Stimulated activated CD4-positive, alpha-beta T cell treated with anti-CD3 and anti-CD28 coated beads, Interleukin-2, amount 100 ng/mL, for 4 hours (primary cell): Measurements from ENCODE around the gene HFE.
"Not testable (repeated sequence)": the region's sequence is repeated elsewhere in the genome, so short reads cannot be mapped to it uniquely, and the experiment has no call there.

ENCODE experiments used
- DNase-seq: peaks from one replicate; pipeline ENCODE4 v3.0.0-alpha.2; 2020; ENCODE audit warnings: low read depth

The HFE gene

DNA sequence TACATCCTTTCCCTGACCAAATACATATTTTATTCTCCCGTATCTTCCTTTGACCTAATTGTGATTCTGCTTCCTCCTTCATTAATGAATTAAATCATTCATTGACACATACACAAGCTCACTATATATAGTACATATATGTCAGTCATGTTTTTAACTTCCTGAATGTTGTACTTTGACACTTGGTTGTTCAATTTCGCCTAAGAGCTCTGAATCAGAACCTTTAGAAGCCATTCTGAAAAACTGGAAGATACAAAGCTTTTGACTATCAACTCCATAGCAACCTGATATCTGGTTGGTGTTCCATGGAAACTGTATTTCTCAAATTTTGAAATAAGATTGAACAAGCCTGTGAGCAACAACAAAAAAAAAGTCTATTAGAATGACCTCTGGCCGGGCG, 27.3 kb upstream of the HFE start:
- no peak for DNase-seq

DNA sequence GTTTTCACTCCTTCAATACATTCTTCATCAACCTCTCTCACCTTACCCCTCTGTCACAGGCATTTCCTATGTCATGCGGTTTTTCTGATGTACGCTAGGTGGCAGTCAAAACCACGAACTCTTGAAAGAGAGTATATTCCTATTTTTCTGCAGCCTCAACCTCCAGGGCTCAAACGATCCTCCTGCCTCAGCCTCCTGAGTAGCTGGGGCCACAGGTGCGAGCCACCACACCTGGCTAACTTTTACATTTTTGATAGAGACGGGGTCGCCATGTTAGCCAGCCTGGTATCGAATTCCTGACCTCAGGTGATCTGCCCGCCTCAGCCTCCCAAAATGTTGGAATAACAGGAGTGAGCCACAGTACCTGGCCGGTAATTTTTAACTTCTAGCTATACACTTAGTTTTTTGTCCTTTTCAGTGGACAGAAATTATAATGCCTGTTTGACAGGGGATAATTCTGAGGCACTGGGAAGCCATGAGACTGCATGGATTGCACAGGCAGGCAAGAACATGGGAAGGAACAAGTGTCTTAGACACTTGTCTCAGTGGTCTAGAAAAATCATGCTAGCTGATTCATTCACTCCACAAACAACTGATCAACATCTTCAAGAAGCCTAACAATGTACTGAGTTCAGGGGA, 22.5 kb upstream of the HFE start:
- DNase-seq: no peak

DNA sequence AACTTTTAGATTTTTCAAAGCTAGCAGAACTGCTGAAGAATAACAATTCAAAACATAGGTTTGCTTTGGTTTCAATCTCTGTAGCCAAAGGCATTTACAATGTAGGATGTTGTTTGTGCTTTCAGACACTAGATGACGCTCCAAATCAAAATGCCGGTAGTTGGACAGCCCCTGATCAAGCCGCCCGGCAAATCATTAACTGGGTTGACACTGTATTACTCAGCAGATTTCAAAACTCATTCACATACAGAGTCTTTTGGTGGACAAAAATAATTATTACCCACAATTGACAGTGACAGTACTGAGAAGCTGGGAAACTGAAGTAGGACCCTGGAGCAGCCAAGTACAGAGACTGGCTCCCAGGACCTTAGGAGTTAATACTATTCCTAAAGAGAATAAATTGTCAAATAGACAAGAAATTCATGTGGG, 21.3 kb upstream of the HFE start:
- DNase-seq: peak; percentile 53

DNA sequence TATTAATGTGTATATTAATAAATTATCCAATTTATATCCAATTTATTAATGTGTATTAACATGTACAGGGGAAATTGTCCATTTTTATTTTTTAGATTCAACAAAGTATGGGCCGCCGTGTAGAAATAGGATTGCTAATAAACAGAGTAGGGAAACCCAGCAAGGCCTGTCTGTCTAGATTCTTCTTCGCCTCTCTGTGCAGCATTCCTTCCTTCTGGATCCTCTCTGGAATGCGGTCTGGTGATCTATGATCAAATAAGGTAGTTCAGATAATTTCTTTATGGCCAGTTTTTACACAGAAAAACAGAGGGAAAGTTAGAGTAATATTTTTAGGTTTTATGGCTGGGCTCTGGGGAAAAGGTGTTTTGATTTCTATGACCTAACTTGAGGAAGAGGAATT, 19.9 kb upstream of the HFE start:
- no peak for DNase-seq

DNA sequence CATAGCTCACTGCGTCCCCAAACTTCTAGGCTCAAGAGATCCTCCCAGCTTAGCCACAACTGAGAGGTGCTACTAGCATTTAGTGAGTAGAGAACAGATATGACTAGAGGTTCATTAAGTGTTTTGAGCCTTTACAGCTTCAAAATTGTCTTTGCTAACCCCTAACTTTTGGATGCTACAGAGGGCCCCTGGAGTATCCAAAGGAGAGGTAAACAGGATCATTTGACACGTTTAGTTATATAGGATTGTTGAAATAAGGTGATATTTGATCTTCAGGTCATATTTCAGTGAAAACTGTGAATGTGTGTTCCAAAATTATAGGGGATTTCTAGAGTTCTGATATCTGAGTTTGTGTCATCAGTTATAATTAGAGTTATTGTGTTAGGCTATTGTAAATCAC, 19.2 kb upstream of the HFE start:
- DNase-seq: no peak

DNA sequence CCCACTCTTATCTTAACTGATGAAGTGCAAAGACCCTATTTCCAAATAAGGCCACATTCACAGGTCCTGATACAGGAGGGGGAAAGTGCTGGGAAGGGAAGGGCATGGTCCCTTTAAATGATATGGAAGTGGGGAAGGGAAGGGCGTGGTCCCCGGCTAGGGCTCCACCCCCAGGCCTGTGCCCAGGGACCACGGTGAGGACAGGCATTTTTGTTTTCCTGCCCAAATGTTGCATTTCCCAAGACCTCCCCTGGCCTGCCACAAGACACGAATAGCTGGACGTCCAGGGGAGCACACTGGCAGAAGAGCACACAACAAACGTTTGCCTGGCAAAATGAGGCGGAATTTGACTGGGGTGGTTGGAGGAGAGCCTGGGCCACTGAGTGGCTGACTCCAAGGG, 16.1 kb upstream of the HFE start:
- DNase-seq: no peak

DNA sequence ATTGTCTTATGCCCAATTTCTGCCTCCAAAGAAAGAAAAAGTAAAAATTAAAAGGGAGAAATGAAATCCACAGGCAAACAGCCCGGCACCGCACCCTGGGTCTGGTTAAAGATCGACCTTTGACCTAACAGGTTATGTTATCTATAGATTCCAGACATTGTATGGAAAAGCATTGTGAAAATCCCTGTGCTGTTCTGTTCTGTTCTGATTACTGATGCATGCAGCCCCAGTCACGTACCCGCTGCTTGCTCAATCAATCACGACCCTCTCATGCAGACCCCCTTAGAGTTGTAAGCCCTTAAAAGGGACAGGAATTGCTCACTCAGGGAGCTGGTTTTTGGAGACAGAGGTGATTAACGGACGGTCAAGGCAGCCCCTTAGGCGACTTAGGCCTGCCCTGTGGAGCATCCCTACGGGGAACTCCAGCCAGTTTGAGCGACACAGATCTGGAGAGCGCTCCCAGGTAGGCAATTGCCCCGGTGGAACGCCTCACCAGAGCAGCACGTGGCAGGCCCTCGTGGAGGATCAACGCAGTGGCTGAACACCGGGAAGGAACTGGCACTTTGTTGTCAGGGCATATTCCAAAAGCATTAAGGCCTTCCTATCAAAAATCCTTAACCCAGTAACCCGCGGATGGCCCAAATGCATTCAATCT, 12.0 kb upstream of the HFE start:
- DNase-seq: no peak

DNA sequence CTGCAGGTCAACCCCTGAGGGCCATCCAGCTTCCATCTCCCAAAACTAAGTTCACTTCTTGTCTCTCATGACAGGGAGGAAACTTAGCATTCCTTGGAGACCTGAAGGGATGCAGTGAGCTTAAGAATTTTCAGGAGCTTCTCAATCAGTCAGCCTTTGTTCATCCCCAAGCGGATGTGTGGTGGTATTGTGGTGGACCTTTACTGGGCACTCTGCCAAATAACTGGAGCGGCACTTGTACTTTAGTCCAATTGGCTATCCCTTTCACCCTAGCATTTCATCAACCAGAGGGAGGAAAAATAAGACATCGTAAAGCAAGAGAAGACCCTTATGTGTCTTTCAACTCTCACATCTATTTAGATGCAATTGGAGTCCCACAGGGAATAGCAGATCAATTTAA, 9.2 kb upstream of the HFE start:
- DNase-seq: not testable (repeated sequence)

DNA sequence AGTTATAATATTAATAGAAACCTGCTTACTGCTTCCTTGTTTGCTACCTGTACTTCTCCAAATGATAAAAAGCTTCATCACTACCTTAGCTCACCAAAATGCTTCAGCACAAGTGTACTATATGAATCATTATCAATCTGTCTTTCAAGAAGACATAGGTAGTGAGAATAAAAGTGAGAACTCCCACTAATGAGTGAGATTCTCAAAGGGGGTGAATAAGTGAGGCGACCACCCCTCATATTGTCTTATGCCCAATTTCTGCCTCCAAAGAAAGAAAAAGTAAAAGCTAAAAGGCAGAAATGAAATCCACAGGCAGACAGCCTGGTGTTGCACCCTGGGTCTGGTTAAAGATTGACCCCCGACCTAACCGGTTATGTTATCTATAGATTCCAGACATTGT, 6.1 kb upstream of the HFE start:
- DNase-seq: not testable (repeated sequence)

DNA sequence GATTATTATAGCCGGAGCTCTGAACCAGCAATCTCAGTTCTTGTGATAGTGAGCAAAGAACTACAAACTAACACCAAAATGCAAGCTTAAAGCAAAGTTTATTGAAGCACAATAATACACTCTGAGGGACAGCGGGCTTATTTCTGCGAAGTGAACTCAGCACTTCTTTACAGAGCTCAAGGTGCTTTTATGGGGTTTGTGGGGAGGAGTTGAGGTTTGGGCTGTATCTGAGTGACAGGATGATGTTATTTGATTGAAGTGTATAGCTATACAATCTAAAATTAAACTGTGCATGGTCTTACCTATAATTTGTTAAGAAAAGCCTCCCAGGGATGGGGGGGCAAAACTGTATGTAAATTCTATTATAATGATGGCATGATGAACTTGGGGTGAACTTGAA, 1.0 kb upstream of the HFE start:
- peak; percentile 16 for DNase-seq

DNA sequence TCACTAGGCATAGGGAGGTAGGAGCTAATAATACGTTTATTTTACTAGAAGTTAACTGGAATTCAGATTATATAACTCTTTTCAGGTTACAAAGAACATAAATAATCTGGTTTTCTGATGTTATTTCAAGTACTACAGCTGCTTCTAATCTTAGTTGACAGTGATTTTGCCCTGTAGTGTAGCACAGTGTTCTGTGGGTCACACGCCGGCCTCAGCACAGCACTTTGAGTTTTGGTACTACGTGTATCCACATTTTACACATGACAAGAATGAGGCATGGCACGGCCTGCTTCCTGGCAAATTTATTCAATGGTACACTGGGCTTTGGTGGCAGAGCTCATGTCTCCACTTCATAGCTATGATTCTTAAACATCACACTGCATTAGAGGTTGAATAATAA, 1.1 kb downstream of the HFE start:
- no peak for DNase-seq

DNA sequence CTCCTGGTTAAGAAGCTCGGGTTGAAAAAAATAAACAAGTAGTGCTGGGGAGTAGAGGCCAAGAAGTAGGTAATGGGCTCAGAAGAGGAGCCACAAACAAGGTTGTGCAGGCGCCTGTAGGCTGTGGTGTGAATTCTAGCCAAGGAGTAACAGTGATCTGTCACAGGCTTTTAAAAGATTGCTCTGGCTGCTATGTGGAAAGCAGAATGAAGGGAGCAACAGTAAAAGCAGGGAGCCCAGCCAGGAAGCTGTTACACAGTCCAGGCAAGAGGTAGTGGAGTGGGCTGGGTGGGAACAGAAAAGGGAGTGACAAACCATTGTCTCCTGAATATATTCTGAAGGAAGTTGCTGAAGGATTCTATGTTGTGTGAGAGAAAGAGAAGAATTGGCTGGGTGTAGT, 2.0 kb downstream of the HFE start:
- DNase-seq: no peak

DNA sequence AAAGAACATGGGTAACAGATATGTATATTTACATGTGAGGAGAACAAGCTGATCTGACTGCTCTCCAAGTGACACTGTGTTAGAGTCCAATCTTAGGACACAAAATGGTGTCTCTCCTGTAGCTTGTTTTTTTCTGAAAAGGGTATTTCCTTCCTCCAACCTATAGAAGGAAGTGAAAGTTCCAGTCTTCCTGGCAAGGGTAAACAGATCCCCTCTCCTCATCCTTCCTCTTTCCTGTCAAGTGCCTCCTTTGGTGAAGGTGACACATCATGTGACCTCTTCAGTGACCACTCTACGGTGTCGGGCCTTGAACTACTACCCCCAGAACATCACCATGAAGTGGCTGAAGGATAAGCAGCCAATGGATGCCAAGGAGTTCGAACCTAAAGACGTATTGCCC, 5.2 kb downstream of the HFE start:
- DNase-seq: no peak

DNA sequence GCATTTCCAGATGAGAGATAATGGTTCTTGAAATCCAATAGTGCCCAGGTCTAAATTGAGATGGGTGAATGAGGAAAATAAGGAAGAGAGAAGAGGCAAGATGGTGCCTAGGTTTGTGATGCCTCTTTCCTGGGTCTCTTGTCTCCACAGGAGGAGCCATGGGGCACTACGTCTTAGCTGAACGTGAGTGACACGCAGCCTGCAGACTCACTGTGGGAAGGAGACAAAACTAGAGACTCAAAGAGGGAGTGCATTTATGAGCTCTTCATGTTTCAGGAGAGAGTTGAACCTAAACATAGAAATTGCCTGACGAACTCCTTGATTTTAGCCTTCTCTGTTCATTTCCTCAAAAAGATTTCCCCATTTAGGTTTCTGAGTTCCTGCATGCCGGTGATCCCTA, 6.8 kb downstream of the HFE start:
- no peak for DNase-seq

DNA sequence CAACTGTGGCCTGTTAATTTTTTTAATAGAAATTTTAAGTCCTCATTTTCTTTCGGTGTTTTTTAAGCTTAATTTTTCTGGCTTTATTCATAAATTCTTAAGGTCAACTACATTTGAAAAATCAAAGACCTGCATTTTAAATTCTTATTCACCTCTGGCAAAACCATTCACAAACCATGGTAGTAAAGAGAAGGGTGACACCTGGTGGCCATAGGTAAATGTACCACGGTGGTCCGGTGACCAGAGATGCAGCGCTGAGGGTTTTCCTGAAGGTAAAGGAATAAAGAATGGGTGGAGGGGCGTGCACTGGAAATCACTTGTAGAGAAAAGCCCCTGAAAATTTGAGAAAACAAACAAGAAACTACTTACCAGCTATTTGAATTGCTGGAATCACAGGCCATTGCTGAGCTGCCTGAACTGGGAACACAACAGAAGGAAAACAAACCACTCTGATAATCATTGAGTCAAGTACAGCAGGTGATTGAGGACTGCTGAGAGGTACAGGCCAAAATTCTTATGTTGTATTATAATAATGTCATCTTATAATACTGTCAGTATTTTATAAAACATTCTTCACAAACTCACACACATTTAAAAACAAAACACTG, 10.1 kb downstream of the HFE start:
- DNase-seq: peak; percentile 56

DNA sequence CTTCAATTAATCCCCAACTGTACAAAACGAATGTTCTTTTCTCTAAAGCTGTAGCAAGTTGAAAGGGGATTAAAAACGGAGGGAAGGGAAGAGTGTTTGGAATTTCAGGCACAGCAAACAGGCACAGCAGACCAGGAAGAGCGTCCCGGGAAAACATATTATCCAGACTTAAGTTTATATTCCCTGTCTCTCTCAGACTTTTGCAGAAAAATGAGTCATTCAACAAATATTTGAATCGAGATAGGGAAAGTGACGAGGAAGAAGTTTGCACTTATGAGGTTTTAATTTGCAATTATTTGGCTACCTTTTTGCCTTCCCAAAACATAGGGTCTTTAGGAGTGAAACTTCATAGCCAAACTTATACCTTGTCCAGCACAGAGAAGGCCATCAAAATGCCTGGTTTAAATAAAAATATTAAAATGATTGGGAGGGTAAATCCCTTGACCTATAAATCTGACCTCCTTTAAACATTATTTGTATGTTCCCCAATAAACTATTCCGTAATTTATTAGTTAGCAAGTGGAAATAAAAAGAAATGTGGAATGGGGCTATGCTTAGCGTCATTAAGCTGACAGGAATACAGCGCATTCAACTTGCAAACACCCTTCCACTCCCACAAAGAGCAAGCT, 16.0 kb downstream of the HFE start:
- DNase-seq: no peak

DNA sequence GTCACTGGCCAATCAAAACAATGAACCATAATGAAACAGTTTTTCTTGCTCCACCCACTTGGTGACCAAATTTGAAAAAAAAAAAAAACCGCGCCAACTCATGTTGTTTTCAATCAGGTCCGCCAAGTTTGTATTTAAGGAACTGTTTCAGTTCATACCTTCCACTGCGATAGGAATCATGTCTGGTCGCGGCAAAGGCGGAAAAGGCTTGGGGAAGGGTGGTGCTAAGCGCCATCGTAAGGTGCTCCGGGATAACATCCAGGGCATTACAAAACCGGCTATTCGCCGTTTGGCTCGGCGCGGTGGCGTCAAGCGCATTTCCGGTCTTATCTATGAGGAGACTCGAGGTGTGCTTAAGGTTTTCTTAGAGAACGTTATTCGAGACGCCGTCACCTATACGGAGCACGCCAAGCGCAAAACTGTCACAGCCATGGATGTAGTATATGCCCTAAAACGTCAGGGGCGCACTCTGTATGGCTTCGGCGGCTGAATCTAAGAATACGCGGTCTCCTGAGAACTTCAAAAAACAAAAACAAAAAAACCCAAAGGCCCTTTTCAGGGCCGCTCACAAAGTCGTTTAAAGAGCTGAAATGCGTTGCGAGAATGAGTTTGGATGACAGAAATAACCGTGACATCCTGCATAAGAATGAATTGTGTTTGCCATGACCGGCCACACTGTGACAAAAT, 16.7 kb downstream of the HFE start:
- peak; percentile 80 for DNase-seq

DNA sequence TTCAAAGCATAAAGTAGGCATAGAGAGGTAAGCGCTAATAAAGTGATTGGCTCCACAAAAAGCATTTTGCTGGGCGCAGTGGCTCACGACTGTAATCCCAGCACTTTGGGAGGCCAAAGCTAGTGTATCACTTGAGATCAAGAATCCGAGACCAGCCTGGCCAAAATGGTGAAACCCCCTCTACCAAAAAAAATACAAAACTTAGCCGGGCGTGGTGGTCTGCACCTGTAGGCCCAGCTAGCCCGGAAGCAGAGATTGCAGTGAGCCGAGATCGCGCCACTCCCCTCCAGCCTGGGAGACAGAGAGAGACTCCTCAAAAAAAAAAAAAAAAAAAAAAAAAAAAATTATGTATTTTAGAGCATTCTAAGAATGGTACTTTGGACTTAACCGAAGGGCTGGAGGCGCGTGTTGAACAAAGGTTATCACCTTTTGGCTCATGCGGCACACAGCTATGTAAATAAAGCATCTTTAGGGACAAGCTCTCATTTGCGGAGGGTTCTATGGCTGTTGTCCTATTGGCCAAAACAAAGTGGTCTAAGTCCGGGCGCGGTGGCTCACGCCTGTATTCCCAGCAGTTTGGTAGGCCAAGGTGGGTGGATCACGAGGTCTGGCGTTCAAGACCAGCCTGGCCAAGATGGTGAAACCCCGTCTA, 17.4 kb downstream of the HFE start:
- no peak for DNase-seq

DNA sequence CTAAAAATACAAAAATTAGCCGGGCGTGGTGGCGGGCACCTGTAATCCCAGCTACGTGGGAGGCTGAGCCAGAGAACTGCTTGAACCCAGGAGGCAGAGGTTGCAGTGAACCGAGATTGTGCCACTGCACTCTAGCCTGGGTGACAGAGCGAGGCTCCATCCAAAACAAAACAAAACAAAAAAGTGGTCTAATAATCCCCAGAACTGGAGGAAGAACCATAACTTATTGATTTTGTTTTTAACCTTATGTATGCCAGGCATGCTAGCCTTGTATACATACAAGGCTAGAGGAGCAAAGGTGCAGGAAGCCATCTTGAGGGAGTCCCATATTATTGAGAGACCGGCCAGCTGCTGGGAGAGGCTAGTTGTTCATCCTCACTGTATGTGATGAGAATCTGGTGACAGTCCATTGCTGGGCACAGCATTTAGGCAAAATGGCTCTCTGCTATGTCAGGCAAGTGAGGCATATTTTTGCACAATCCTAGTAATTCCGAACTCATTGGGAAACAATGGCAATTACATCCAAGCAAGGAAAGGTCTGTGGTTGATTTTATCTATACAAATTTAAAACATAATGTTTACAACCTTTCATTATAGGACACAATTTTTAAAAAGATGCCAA, 18.0 kb downstream of the HFE start:
- DNase-seq: no peak

DNA sequence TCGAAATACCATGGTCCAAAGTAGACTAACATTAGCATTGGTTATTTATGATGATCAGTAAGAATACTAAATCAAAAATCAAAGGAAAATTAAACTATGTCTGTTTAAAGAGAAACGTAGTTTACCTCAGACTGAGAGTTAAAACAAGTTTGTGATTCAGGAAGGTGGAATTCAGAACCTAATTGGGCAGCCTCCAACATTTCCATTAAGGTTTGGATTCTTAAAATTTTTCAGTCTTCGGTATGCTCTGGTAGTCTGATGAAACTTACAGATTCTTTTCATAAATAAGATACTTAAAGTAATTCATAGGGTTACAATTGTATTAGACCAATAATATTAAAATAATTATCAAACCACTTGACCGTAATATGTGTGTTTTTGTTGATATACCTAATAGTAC, 18.6 kb downstream of the HFE start:
- no peak for DNase-seq

DNA sequence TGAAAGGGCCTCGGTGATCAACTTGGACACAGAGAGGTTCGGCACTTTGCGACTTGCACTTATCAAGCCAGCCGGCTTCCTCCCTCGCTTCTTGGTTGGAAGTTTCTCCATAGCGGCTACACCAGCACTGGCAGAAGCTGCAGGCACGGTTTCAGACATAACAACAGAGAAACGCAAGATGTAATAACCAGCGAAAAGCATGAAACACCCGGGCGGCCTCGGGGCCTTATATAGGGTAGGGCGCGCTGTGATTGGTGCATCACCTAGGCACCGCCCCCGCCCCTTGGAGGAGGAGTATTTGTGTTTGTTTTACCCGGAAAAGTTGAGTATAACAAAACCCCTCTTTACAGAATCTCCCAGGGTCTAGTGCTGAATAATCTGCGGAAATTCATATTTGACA, 20.7 kb downstream of the HFE start:
- no peak for DNase-seq

DNA sequence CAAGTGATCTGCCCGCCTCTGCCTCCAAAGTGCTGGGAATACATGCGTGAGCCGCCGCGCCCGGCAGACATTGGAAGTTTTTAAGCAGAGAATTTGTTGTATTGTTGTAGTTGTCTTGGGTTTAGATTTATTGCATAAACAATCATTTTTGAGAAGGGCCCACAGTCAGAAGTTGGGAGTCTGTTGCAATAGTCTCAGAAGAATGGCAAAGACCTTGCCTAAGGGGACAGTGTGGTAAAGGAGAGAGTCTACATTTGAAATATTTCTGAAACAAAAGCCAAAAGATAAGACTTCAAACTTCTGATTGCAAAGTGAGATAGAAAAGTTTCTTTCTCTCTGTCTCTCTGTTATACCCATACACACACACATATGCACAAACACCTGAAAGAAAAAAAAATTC, 22.5 kb downstream of the HFE start:
- no peak for DNase-seq
